Stimulated activated effector memory CD8-positive, alpha-beta T cell treated with anti-CD3 and anti-CD28 coated beads, Interleukin-12 subunit alpha, Interleukin-12 subunit beta, amount 100 ng/mL, for 72 hours (primary cell): ENCODE results near the gene POU3F1.
"Not testable (repeated sequence)": the region's sequence is repeated elsewhere in the genome, so short reads cannot be mapped to it uniquely, and the experiment has no call there.

Source experiments
- ATAC-seq: fragments of 150-1000 bp; cut with Tn5 transposase; 2 replicates; pipeline ENCODE4 v1.10.0; 2021
- DNase-seq, 2 donors: peaks; one replicate each; pipeline ENCODE4 v3.0.0; 2021 to 2022; ENCODE audit warnings: low spot score in 2 of 2
- H3K27ac Mint-ChIP-seq: one replicate; pipeline ENCODE4 v1.8.0; 2022; ENCODE audit warnings: mild to moderate bottlenecking, mixed read lengths
- H3K36me3 Mint-ChIP-seq: one replicate; pipeline ENCODE4 v1.8.0; 2022; ENCODE audit warnings: mild to moderate bottlenecking, mixed read lengths
- H3K4me1 Mint-ChIP-seq: one replicate; pipeline ENCODE4 v1.8.0; 2022; ENCODE audit warnings: mixed read lengths
- H3K4me3 Mint-ChIP-seq: one replicate; pipeline ENCODE4 v1.8.0; 2022; ENCODE audit warnings: mild to moderate bottlenecking, mixed read lengths
- H3K9me3 Mint-ChIP-seq: one replicate; pipeline ENCODE4 v1.8.0; 2022; ENCODE audit warnings: mixed read lengths

The POU3F1 gene

DNA sequence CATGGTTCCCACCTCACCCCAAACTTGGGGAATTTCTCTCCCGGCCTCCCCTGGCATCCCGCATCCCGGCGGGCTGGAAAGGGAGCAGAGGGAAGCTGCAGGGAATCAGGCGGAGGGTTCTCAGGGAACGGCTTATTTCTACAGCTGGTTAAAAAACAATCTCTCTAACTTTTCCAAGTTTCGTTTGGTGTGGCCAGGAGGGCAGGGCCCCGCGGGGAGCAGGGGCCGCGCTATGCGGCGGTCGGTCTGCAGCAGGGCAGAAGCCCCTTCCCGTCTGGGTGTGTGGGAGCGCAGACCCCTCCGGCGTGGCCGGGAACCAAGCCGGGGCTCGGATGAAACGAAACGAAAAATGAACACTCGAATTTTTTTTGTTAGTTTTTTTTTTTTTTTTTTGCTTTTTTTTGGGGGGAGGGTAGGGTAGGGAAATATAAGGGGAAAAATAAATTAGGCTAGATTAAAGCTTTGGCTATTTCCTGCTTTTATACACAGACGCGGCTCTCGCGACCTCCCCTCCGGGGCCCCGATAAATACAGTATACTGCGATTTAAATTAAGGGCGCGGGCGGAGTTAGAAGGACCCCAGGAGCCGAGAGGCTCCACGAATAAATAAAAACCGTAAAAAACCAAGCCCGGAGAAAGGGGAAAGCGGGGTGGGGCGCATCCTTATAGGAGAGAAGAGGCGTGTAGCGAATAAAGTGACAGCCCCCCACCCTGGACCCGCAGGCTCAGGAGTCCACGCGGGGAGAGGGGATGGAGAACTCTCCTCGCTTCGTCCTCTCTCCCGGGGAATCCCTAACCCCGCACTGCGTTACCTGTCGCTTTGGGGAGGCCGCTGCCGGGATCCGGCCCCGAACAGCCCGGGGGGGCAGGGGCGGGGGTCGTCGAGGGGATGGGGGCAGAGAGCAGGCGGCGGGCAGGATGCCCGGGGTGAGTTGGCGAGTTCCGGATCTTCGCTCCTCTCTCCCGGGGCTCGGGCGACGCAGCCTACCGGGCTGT, 2.1 kb downstream of the POU3F1 start:
- H3K4me1 Mint-ChIP-seq = peaks cover 6% of the 10 kb centered on the region
- no peaks in the 10 kb centered on the region for H3K9me3 Mint-ChIP-seq
- peaks cover 8% of the 10 kb centered on the region for H3K36me3 Mint-ChIP-seq
- DNase-seq (no peak), ATAC-seq (no peak)
- peak overlapping the region; percentile 69 for H3K4me3 Mint-ChIP-seq
- H3K27ac Mint-ChIP-seq = no peak overlapping the region

DNA sequence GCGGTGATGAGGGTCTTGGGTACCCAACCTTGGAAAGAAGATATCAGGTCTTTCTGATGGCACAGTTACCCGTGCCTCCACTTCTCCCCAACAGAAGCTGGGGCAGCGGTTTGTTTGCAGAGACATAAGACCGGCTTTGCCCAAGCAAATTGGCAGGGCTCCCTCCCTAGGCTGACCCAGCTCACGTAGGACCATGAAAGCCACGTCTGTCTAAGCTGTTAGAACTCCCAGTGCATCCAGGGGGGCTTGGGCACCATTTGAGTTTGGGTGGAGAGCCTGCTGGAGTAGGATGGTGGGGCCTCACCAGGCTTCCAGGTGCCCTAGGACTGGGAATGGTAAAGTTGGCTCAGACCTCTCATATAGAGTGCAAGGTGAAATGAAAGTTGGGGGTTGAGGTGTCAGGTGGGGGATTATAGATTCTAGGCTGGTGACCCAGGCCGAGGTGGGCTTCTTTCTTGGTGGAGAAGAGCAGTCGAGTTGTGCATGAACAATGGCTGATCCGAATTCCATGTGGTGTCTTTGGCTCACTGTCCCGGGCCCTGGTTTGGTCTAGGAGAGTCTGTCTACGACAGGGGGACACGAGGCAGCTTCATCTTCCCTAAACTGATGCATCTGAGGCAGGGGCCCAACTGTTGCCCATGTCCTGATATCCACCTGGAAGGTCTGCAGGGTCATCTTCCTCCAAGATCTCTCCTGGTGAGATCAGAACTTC, 3.4 kb downstream of the POU3F1 start:
- no peak overlapping the region for H3K4me3 Mint-ChIP-seq
- H3K4me1 Mint-ChIP-seq = peaks cover 6% of the 10 kb centered on the region
- no peaks in the 10 kb centered on the region for H3K9me3 Mint-ChIP-seq
- ATAC-seq (no peak), DNase-seq (no peak)
- H3K36me3 Mint-ChIP-seq = peaks cover 8% of the 10 kb centered on the region
- no peak overlapping the region for H3K27ac Mint-ChIP-seq

DNA sequence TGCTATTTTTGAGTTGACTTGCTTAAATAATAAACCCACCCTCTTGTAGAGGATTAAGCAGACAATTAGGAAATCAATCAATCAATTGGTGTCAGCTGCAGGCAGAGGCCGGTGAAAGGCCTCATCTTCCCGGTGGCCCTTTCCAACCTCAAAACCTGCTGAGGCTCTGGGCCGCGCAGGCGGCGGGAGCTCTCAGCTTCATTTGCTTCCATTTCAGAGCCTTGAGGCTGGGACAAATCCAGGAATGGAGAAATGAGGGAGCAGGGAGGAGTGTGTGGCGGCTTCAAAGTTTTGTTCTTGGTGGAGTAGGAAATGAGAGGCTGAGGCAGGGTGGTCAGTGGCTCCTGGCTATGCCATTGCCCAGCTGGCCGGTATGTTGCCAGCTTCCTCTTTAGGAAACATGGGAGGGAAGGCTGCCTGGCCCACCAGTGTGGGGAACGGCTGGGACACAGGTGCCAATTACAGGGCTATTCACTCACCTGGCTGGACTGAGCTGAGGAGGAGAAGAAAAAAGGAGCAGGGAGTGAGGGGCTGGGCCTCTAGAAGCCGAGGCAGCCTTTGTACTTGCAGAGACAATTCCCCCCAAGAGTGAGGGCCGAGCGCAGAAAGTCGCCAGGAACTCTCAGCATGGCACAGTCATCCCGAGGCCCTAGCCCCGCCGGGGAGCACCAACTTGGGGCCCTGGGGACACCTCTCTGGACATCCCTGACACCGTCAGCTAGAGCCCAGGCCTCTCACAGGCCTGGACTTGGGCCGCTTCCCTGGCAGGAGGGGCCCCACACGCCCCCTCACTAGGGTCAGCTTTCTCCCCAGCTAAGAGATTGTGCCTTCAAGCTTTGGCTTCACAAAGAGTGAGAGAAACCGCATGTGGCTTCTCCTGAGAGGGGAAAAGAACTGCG, 4.4 kb downstream of the POU3F1 start:
- ATAC-seq = no peak
- H3K27ac Mint-ChIP-seq = no peak overlapping the region
- H3K4me1 Mint-ChIP-seq = peaks cover 6% of the 10 kb centered on the region
- DNase-seq = no peak
- H3K4me3 Mint-ChIP-seq = no peak overlapping the region
- no peaks in the 10 kb centered on the region for H3K9me3 Mint-ChIP-seq
- peaks cover 8% of the 10 kb centered on the region for H3K36me3 Mint-ChIP-seq

DNA sequence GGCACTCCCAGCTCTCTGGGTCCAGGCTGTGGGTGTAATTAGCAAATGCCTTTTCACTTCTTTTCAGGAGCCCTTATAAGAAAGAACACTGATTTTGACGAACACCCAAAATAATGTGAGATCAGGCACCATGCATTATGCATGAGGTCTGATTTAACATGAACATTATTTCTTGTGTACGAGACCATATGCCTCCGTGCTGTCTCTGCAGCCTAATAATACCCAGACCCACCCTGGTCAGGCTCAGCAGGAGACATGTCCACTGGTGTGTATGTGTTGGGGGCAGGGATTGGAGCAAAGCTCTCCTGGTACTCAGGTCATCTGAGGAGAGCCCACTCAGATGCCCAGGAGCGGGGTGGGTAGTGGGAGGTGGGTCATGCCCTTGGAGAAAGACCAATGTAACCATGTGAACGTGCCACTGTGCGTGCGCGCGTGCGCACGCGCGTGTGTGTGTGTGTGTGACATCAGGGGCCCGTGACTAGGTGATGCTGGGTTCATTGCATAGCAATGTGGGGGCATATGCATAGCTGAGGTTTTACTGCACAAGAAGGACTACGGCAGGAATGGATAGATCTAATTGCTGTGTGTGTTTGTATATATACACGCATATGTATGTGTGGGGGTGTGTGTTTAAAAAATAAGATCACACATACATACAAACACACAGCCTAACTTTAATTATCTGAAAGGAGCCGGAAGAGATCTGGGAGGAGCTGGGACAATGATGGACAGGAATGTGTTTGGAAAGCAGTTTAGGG, 7.1 kb downstream of the POU3F1 start:
- Mint-ChIP-seq H3K4me3 (no peak overlapping the region), H3K27ac (no peak overlapping the region), H3K4me1 (peaks cover 2% of the 10 kb centered on the region)

DNA sequence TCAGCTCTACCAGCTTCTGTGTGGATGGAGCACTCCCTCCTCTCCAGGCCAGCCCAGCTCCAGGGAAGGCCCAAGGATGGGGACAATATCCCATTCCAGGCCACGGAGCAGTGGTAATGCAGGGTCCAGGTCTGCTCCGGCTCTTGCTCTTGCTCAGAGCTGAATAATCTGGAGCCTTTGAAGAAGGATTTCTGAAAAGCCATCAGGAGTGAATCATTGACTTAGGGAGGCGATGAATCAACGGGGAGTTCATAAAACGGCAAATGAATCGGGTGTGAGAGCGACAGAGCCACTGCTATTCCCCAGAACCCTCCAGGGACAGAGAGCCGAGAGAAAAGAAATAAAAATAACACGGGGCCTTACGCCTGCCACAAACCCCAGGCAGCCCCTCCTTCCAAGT, 7.7 kb downstream of the POU3F1 start:
- Mint-ChIP-seq H3K4me1 (no peaks in the 10 kb centered on the region), H3K36me3 (peaks cover 5% of the 10 kb centered on the region), H3K9me3 (no peaks in the 10 kb centered on the region), H3K4me3 (no peak overlapping the region), H3K27ac (no peak overlapping the region)
- DNase-seq (no peak), ATAC-seq (no peak)

More for the DNA sequence above, 7.1 kb downstream of the POU3F1 start:
- ATAC-seq (no peak), DNase-seq (no peak)
- Mint-ChIP-seq H3K9me3 (no peaks in the 10 kb centered on the region), H3K36me3 (peaks cover 8% of the 10 kb centered on the region)

DNA sequence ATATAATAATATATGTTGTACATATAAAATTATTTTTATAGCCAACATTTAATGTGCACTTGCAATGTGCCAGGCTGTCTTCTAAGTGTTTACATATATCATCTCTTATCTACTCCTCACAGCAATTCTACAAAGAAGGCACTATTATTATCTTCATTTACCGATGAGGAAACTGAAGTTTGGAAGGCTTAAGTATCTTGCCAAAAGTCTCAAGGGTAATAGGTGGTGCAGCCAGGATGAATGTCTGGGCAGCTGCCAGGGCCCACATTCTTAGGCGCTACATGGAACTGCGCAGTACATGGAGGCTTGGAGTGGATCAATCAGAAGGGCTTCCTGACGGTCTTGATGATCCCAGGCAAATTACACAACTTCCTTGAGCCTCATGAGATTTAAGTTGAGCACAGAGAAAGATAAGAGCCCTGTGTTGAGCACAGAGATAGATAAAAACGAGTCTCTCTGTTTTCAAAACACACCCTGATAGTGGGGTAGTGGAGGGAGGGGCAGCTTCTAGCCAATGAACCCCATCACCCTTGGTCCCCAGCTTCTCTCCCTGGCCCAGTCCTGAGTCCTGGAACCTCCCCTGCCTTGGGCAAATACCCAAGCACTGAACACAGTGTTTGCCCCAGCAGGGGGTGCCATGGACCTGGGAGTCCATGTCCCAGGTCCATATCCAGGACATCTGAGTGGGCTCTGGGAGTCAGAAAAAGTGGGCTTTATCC, 9.2 kb downstream of the POU3F1 start:
- H3K36me3 Mint-ChIP-seq = no peaks in the 10 kb centered on the region
- ATAC-seq = no peak

DNA sequence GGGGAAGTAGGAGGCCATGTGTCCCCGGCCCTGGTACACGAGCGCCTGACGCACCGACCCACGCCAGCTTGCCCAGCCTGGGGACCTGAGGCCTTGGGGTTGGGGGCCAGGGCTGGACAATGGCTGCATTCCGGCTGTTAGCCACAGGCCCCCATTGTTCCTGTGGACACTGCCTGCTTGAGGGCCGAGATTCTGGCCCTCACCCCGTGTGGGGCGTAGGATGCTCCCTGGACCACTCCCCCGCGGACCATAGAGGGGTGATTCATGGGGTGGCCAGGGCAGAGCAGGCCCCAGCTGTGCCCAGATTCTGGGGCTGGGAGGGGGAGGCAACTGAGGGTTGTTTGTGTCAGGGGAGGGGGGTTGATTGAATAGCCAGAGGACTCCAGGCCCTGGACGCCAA, 11.7 kb downstream of the POU3F1 start:
- no peak for DNase-seq
- Mint-ChIP-seq H3K4me1 (peaks cover 21% of the 10 kb centered on the region), H3K4me3 (no peak overlapping the region), H3K9me3 (no peaks in the 10 kb centered on the region), H3K36me3 (peaks cover 4% of the 10 kb centered on the region), H3K27ac (no peak overlapping the region)
- ATAC-seq = no peak

More for the DNA sequence above, 9.2 kb downstream of the POU3F1 start:
- Mint-ChIP-seq H3K4me3 (no peak overlapping the region), H3K9me3 (no peaks in the 10 kb centered on the region), H3K27ac (no peak overlapping the region), H3K4me1 (no peaks in the 10 kb centered on the region)
- no peak for DNase-seq

DNA sequence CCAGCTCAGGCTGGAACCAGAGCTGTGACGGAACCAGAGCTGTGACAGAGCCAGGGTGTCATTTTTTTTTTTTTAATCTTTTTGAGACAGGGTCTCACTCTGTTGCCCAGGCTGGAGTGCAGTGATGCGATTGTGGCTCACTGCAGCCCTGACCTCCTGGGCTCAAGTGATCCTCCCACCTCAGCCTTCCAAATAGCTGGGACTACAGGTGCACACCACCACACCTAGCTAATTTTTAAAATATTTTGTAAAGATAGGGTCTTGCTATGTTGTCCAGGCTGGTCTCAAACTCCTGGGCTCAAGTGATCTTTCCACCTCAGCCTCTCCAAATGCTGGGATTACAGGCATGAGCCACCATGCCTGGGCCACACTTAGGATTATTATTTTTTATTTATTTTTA, 13.6 kb downstream of the POU3F1 start:
- Mint-ChIP-seq H3K4me1 (peaks cover 39% of the 10 kb centered on the region), H3K36me3 (peaks cover 12% of the 10 kb centered on the region)
- not testable (repeated sequence) for DNase-seq, ATAC-seq, H3K9me3 Mint-ChIP-seq, H3K4me3 Mint-ChIP-seq, H3K27ac Mint-ChIP-seq

DNA sequence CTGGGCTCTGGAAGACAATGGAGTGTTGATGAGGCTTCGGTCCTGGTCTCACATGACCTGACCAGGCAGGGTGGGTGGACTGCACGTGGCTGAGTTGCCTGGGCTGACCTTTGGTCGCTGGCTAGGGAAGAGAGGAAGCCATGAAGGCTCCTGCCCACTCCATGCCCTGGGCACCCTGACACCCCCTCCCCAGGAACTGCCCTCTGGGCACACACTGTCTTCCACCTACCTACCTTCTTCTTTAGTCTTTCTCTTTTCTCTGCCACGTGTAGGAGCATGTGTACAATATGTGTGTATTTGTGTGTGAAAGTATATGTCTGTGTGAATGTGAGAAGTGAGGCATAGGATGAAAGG, 15.1 kb downstream of the POU3F1 start:
- peaks cover 54% of the 10 kb centered on the region for H3K4me1 Mint-ChIP-seq

DNA sequence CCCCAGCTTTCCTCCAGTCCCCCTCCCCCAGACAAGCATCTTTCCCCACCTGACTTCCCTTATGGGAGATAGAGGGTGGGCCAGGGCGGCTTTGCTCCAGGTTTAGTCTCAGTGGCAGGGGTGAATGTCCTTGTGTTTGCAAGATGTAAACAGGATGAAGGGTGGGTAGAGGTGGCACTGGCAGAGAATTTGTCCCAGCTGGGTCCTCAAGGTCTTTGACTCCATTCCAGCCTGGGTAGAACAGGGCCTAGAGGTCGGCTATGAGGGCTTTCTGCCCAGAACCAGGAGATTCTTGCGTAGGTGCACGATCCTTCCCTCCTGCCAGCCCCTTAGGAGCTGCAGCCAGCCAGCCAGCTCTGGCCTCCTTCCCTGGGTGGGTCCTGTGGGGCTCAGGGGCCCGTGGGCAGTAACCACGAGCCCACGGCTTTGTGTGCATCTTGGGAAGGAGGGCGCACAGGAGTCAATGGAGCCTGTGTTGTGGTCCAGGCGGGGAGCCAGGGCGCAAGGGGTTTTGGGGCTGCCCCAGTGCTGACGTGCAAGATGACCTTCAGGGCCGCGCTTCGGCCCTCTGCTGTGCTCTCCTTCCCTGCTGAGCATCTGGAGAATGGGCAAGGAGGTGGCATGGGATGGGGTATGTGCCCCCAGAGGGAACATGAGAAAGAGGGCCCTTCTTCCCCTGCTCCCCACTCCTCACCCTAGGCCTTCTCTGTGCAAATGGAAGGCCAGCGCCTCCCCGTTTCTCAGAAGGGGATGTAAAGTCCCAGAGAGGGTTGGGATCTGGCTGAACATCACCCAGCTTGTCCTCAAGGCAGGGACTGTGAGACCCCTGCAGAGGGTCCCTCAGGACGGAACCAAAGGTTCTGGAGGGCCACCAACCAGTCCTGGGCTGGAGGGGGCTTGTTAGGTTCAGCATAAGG, 15.7 kb downstream of the POU3F1 start:
- DNase-seq (no peak), ATAC-seq (no peak)
- no peaks in the 10 kb centered on the region for H3K9me3 Mint-ChIP-seq
- H3K4me3 Mint-ChIP-seq = peak overlapping the region; percentile 64
- H3K27ac Mint-ChIP-seq = peak overlapping the region; percentile 91
- peaks cover 27% of the 10 kb centered on the region for H3K36me3 Mint-ChIP-seq
- peaks cover 57% of the 10 kb centered on the region for H3K4me1 Mint-ChIP-seq

More for the DNA sequence above, 15.1 kb downstream of the POU3F1 start:
- DNase-seq = no peak
- H3K4me3 Mint-ChIP-seq = no peak overlapping the region
- H3K36me3 Mint-ChIP-seq = peaks cover 24% of the 10 kb centered on the region
- no peaks in the 10 kb centered on the region for H3K9me3 Mint-ChIP-seq
- H3K27ac Mint-ChIP-seq = peak overlapping the region; percentile 91
- ATAC-seq = no peak

DNA sequence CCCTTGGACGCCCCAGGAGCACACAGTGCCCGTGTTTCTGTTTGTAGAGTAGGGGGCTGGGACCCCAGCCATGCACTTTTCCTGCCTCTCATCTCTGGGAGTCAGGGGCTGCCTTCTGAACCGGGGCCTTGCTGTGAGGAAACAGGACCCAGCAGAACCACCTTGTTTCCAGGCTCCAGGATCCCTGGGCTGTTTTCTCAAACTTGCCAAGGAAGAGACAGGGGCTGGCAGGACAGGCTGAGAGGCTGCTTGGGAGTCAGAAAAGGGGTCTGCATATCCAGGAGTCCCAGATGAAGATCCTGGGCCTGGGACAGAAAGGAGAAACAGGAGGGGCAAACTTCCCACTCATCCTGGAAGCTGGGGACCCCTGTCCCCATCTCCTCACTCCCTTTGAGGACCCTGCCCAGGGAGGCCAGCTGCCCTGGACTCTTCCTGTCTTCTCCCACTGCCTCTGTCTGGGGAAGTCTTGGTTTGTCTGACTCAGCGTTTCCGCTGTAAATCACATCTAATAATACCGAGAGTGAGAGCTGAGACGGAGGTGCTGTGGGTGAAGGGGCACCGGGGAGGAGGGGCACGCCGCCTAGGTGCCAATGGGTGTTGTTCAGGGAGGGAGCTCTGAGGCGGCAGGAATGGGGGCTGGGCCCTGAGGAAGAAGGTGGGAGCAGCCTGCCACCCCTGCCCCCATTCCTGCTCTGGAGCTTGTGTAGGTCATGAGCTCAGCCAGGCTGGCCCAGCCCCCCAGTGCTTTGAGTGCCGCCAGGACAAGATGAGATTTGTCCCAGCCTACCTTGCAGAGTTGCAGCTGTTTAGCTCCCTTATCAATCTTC, 16.7 kb downstream of the POU3F1 start:
- Mint-ChIP-seq H3K9me3 (no peaks in the 10 kb centered on the region), H3K4me1 (peaks cover 57% of the 10 kb centered on the region), H3K4me3 (peak overlapping the region; percentile 64), H3K27ac (peak overlapping the region; percentile 91), H3K36me3 (peaks cover 35% of the 10 kb centered on the region)
- ATAC-seq (peak; percentile 76), DNase-seq (peak; percentile 59 to 87)

DNA sequence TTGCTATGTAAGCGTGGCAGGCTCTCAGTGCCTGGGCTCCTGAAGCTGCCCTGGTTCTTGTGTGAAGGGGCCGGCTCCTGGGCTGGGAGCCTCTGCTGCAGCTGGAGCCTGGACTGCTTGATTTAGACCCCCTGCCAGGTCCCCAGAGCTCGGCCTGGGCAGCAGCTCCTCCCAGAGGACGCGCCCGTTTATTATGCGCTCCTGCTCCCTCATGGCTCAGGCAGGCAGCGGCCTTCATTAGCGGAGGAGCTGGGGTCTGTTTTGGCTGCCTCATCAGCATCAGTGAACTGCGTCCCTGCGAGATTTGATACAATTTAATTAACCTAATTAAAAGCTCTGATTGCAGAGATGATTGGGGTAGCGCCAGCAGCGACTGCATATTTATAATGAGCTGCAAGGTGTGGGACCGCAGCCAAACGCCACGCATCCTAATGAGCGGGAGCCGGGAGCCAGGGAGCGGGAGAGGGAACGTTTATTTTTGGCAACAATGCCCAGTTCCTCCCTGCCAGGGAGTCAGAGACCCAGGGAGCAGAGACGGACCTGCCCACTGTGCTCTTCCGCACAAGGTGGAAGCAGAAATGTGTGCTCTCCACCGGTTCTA, 17.4 kb downstream of the POU3F1 start:
- Mint-ChIP-seq H3K36me3 (peaks cover 43% of the 10 kb centered on the region), H3K9me3 (no peaks in the 10 kb centered on the region), H3K4me1 (peaks cover 57% of the 10 kb centered on the region), H3K4me3 (peak overlapping the region; percentile 64), H3K27ac (peak overlapping the region; percentile 91)
- no peak for ATAC-seq
- no peak for DNase-seq
